Measurements from ENCODE around the gene ARGLU1. TPM values are rescaled to one million over a fixed set of nuclear protein-coding genes. Genes with fewer than 3 reads are reported as not detected.

Gene ARGLU1
- total and polyA plus RNA-seq, 9 of the 15 experiments (the other 6 are each of a cell fraction or from before 2014, with no cell fraction given) = 19.3 to 99.9 (median 49.3) TPM

DNA sequence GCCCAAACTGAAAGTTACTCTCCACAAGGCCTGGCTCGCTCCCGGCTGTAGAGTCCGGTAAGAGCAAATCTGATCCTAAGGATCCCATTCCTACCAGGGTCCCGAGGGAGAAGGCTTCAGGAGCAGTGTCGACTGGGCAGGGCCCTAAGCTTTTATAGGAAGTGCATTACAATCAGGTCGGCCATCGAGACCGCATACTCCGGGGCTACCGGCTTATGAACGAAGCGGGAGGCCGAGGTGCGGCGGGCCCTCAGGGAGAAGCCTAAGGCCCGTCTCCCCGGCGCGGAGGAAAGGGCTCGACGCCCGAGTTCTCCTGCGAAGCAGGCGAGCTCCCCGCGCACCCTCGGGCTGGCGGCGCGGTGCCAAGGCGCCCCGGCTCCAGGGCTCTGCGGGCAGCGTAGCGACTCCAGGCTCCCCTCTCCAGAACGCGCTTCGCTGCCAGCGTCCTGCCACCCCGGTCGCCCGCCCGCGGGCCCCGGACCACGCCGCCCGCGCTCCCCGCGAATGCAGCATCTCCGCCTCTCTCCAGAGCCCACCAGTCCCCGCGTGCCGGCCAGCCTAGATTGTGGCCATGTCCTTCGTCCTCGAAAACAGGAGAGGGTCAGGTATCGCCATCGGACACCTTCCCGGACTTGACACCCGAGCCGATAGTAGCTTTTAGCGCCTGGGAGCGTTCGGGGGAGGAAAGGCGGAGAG is 33.8 kb downstream of the ARGLU1 start:
- H3K27ac ChIP-seq (ENCODE audit: extremely low read depth, low read depth, low read length) = no peak overlapping the region
- FAIRE-seq (no peak), ATAC-seq (no peak), DNase-seq (ENCODE audit: extremely low read depth in 1 of 4, low spot score in 3 of 4) (no peak)
- no peaks in the 10 kb centered on the region for H3K9me3 ChIP-seq (replicated peaks; ENCODE audit: control insufficient read depth, insufficient read depth, low read depth, low read length)
- in situ Hi-C loops (cut with MboI) (no loop called here), intact Hi-C loops (cut with micrococcal nuclease) (no loop called here)
- H3K4me3 ChIP-seq = no peak overlapping the region
- POLR2A ChIA-PET = no interaction called here
- no peak overlapping the region for H2AFZ ChIP-seq (ENCODE audit: low read depth, low read length)
- no peaks in the 10 kb centered on the region for H3K79me2 ChIP-seq (ENCODE audit: control insufficient read depth, insufficient read depth, low read length)
- no peaks in the 10 kb centered on the region for H3K36me3 ChIP-seq (ENCODE audit: control insufficient read depth, insufficient read depth, low read length)
- H4K20me1 ChIP-seq (replicated peaks; ENCODE audit: control insufficient read depth, insufficient read depth, low read length) = no peaks in the 10 kb centered on the region
- TF ChIP-seq, protein P1, sequence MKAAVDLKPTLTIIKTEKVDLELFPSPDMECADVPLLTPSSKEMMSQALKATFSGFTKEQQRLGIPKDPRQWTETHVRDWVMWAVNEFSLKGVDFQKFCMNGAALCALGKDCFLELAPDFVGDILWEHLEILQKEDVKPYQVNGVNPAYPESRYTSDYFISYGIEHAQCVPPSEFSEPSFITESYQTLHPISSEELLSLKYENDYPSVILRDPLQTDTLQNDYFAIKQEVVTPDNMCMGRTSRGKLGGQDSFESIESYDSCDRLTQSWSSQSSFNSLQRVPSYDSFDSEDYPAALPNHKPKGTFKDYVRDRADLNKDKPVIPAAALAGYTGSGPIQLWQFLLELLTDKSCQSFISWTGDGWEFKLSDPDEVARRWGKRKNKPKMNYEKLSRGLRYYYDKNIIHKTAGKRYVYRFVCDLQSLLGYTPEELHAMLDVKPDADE (conservative IDR thresholded peaks at IDR 0.05; ENCODE audit: control insufficient read depth, low read depth, low read length) = no peak
- no peak overlapping the region for H3K9ac ChIP-seq (ENCODE audit: insufficient read depth in 1 of 2, low read depth in 2 of 2, low read length in 2 of 2)
- BruUV-seq (replicated peaks) = no TSS peak
- peaks cover 0 to 19% of the 10 kb centered on the region in 2 experiments; a peak in 2 of 5 replicates for H3K4me1 ChIP-seq (replicated peaks in 1 of 2; ENCODE audit: control insufficient read depth in 2 of 2, insufficient read depth in 2 of 2, low read length in 2 of 2)
- H3K9me1 ChIP-seq (ENCODE audit: control insufficient read depth, insufficient read depth, low read length) = no peaks in the 10 kb centered on the region
- H3K4me2 ChIP-seq (ENCODE audit: insufficient read depth, low read length) = no peak overlapping the region
- WGBS (ENCODE audit: insufficient coverage, low coverage, missing lambda C conversion rate) = 85% methylated on average over 16 of the region's 66 CpGs
- CTCF ChIA-PET (ENCODE audit: low intra/inter-chr PET ratio) = no interaction called here
- peaks cover 0 to 5% of the 10 kb centered on the region in 2 experiments; a peak in 1 of 5 replicates for H3K27me3 ChIP-seq (ENCODE audit: control insufficient read depth in 2 of 2, insufficient read depth in 2 of 2, low read length in 2 of 2)
